HFF-Myc (cell line): ENCODE data around the gene MEGF9.

ENCODE experiments used
- DNase-seq: peaks from one replicate; pipeline ENCODE4 v3.0.0-alpha.2; 2011; ENCODE audit warnings: low read depth; ENCODE audit errors: extremely low read depth
- H3K4me3 ChIP-seq: replicated peaks from 2 replicates; pipeline ENCODE4 v1.5.1; 2011; ENCODE audit warnings: low read depth, mild to moderate bottlenecking, control low read depth, low read length
- TF ChIP-seq, protein P1 (sequence below): IDR thresholded peaks from 2 replicates; pipeline ENCODE4 v1.5.1; 2012; ENCODE audit warnings: mild to moderate bottlenecking, low read depth, low read length, control low read depth; ENCODE audit errors: missing control alignments

MEGF9 gene

DNA sequence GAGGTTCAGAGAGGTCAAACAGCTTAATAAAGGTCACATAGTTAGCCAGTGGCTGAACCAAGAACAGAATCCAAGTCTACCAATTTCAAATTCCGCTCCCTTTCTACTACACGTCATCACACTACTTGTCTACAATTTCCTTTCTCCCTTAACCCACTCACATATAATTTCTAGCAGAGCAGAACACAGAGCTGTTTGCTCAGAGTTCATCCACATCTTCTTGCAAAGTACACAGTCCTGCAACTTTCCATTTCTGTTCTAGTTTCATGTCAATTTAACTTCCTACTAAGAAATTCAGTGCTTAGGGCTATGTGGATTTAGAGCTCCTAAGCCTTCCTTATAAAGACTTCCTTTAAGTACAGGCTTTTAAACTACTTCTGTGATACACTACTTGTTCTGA lies 61.3 kb downstream of the MEGF9 start:
- no peak overlapping the region for H3K4me3 ChIP-seq
- no peak for DNase-seq
- TF ChIP-seq, protein P1, sequence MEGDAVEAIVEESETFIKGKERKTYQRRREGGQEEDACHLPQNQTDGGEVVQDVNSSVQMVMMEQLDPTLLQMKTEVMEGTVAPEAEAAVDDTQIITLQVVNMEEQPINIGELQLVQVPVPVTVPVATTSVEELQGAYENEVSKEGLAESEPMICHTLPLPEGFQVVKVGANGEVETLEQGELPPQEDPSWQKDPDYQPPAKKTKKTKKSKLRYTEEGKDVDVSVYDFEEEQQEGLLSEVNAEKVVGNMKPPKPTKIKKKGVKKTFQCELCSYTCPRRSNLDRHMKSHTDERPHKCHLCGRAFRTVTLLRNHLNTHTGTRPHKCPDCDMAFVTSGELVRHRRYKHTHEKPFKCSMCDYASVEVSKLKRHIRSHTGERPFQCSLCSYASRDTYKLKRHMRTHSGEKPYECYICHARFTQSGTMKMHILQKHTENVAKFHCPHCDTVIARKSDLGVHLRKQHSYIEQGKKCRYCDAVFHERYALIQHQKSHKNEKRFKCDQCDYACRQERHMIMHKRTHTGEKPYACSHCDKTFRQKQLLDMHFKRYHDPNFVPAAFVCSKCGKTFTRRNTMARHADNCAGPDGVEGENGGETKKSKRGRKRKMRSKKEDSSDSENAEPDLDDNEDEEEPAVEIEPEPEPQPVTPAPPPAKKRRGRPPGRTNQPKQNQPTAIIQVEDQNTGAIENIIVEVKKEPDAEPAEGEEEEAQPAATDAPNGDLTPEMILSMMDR = no peak

DNA sequence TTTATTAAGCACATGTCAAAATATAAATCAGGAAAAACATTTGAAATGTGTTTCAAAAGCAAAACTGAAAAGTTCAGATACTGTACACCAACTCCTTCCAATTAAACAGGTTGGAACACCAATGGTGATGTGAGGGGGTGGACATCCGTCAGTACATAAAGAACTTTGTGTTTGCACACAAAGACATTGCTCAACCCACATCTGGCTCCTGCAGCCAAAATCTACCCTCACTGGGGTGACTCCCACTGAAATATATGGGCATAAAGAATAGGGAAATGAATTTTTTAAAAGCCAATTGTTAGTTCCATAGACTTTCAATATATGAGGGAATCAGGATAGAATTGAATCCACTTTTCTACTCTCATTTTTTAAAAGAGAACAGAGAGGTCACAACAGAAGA lies 63.9 kb downstream of the MEGF9 start:
- TF ChIP-seq, protein P1 = no peak
- DNase-seq = no peak
- H3K4me3 ChIP-seq = no peak overlapping the region

DNA sequence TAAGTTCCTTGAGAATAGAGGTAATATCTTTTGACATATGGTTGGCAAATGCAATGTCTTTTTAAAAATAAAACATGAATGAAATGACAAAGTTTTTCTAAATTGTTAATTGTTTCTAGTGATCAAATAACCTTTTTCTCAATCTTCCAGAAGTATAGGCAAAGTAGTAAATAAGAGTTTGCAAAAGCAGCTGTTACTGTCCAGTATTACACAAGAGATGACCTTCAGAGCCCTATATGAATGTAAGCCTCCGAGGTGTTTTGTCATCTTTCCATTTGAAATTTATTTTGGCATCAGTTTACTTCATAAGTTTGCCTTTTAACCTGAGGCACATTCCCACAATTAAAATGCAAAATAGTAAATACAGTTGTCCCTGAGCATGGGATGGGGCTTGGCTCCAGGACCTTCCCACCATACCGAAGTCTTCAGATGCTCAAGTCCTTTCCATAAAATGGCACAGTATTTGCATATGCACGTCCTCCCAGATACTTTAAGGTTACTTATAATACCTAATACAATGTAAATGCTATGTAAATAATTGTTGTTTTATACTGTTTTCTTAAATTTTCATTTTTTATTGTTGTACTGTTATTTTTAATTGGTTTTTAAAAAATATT lies 65.6 kb downstream of the MEGF9 start:
- DNase-seq = no peak
- TF ChIP-seq, protein P1 = no peak

DNA sequence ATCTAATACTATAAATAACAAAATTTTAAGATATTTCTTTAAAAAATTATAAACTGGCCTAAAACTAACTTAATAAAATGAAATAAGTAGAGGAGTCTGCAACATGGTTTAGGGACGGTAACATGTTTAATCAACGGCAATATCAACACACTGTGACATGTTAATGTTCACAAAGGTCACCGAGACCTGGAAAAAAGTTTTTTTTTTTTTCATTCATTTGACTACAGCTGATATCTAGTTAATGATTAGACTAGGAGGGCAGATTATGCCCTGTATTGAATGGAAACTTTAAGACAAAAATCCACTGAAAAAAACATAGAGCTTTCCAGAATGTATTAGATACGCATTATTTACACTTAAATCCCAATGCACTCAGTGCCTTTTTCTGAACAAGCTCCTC lies 67.3 kb downstream of the MEGF9 start:
- no peak overlapping the region for H3K4me3 ChIP-seq
- TF ChIP-seq, protein P1 = no peak
- DNase-seq = no peak

More for the DNA sequence above, 65.6 kb downstream of the MEGF9 start:
- no peak overlapping the region for H3K4me3 ChIP-seq

DNA sequence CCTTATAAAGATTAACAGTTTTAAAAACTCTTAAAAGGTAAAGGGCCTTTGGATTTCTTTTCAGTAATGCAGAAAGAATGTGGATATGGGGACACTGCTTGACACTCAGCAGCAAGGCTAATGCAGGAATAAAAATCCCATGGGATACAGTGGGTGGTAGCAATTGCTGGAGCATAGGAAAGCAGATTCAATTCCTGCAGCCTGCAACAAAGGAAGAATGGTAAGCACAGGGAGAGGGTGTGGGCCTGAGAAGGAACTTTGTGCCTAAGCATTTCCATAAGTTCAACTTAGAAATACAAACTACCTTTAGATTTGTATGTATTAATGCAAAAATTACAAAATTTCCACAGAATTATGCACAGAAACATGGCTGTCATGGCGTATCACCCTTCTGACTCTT lies 68.5 kb downstream of the MEGF9 start:
- DNase-seq = no peak
- TF ChIP-seq, protein P1 = no peak
- H3K4me3 ChIP-seq = no peak overlapping the region

DNA sequence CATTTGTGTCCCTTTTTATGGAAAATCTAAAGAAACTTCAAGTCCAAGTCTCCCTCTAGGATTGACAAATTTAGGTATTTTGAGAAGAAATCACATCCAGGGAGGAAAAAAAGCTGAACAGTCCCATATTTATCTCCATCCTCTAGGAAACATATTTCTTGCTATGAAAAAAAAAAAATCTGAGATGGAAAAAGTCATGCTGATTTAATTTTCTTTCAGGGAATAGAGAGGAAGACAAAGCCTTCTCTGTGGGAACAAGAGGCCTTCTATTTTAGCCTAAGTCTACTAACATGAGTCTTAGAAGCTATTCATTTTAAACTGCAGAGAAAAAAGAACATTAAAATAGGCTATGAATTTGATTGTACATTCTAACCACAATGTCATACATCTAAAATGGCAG lies 71.2 kb downstream of the MEGF9 start:
- DNase-seq = no peak
- TF ChIP-seq, protein P1 = no peak
- H3K4me3 ChIP-seq = no peak overlapping the region
